ENCODE measurements around the gene NPW. TPM values are rescaled to one million over a fixed set of nuclear protein-coding genes. Genes with fewer than 3 reads are reported as not detected.

The NPW gene
- total RNA-seq, 1 experiment from 2014 or later: 7.1 TPM

- H2BK15ac ChIP-seq (ENCODE audit: low read depth, low read length): no peak within 1 kb of the TSS
- TF ChIP-seq, protein P1, sequence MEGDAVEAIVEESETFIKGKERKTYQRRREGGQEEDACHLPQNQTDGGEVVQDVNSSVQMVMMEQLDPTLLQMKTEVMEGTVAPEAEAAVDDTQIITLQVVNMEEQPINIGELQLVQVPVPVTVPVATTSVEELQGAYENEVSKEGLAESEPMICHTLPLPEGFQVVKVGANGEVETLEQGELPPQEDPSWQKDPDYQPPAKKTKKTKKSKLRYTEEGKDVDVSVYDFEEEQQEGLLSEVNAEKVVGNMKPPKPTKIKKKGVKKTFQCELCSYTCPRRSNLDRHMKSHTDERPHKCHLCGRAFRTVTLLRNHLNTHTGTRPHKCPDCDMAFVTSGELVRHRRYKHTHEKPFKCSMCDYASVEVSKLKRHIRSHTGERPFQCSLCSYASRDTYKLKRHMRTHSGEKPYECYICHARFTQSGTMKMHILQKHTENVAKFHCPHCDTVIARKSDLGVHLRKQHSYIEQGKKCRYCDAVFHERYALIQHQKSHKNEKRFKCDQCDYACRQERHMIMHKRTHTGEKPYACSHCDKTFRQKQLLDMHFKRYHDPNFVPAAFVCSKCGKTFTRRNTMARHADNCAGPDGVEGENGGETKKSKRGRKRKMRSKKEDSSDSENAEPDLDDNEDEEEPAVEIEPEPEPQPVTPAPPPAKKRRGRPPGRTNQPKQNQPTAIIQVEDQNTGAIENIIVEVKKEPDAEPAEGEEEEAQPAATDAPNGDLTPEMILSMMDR (conservative IDR thresholded peaks at IDR 0.05): peak; percentile 32; the same call in 1 of the 3 replicates
Measured at GRCh38 chr16:2047330-2048115, 27.9 kb downstream of the NPW start, which contains the start of the genes NTHL1 and TSC2. TSS of gene NTHL1 (minus strand) at chr16:2047834. CDS start at chr16:2047823, 11 bp downstream. TSS of gene TSC2 (plus strand) at chr16:2047985. CDS start at chr16:2048616, 631 bp downstream.

More at GRCh38 chr16:2047330-2048115, 27.9 kb downstream of the NPW start, which contains the start of the genes NTHL1 and TSC2:
- Histone ChIP-seq H2BK120ac (ENCODE audit: low read depth, low read length, poor library complexity, severe bottlenecking) (no peak within 1 kb of the TSS), H3K4ac (ENCODE audit: low read depth, low read length) (no peak within 1 kb of the TSS), H3K79me1 (ENCODE audit: insufficient read depth, low read depth, low read length, poor library complexity, severe bottlenecking) (no peaks in the 10 kb centered on the region), H2BK5ac (ENCODE audit: insufficient read length, low read length) (no peak within 1 kb of the TSS), H3K56ac (ENCODE audit: insufficient read length, low read depth, low read length) (no peak within 1 kb of the TSS), H2BK12ac (ENCODE audit: insufficient read length, low read depth, low read length) (no peak within 1 kb of the TSS), H3K23ac (ENCODE audit: insufficient read length, low read depth, low read length) (no peak within 1 kb of the TSS), H3K23me2 (ENCODE audit: insufficient read length, low read depth, low read length, poor library complexity, severe bottlenecking) (peaks cover 11% of the 10 kb centered on the region), H2BK20ac (ENCODE audit: low read depth, low read length, poor library complexity, severe bottlenecking) (no peak within 1 kb of the TSS), H4K91ac (ENCODE audit: insufficient read length, low read depth, low read length) (no peak within 1 kb of the TSS), H3K18ac (ENCODE audit: insufficient read length, low read depth, low read length) (no peak within 1 kb of the TSS), H3K27ac (ENCODE audit: insufficient read length, low read depth, low read length) (no peak within 1 kb of the TSS), H4K5ac (ENCODE audit: insufficient read length, low read depth, low read length) (no peak within 1 kb of the TSS), H3K4me2 (ENCODE audit: insufficient read depth, insufficient read length, low read length) (peak within 1 kb of the TSS; percentile 82), H3K9me3 (ENCODE audit: control insufficient read depth, low read depth, low read length) (no peaks in the 10 kb centered on the region), H2AFZ (ENCODE audit: low read length) (no peak within 1 kb of the TSS), H4K20me1 (ENCODE audit: control insufficient read depth, insufficient read depth, insufficient read length) (no peaks in the 10 kb centered on the region), H4K8ac (replicated peaks; ENCODE audit: insufficient read length, low read depth, low read length) (no peak within 1 kb of the TSS), H2AK5ac (ENCODE audit: insufficient read length, low read length) (no peak within 1 kb of the TSS), H3K9ac (ENCODE audit: extremely low read depth, insufficient read length, low read length) (peak within 1 kb of the TSS; percentile 46), H3K27me3 (ENCODE audit: insufficient read depth, low read length) (no peaks in the 10 kb centered on the region), H3K79me2 (ENCODE audit: insufficient read depth, low read length) (no peaks in the 10 kb centered on the region), H3K4me1 (ENCODE audit: insufficient read depth, low read length) (0 out of 2 replicates have a peak, but pooled peaks cover 3% of the 10 kb centered on the region), H3K14ac (ENCODE audit: insufficient read depth, low read length) (no peak within 1 kb of the TSS; the same call in 1 of the 2 replicates), H3T11ph (ENCODE audit: low read length) (no peak within 1 kb of the TSS)
- peaks cover 10 to 18% of the 10 kb centered on the region in 2 experiments for H3K4me1 Mint-ChIP-seq
- H3K27me3 Mint-ChIP-seq (ENCODE audit: low read depth): no peaks in the 10 kb centered on the region
- WGBS (ENCODE audit: extremely low coverage, insufficient read length, low lambda C conversion rate): no CpG with 5 or more reads among the region's 81 CpGs
- H3K36me3 Mint-ChIP-seq (ENCODE audit: insufficient read depth in 1 of 3, low read depth in 3 of 3): peaks cover 4 to 20% (median 19%) of the 10 kb centered on the region in 3 experiments; a peak in 6 of 7 replicates
- peak within 1 kb of the TSS in 1 of 3 experiments; percentile 22; a peak in 1 of 7 replicates for H3K27ac Mint-ChIP-seq
- DNase-seq: peak; percentile 98
- H3K4me3 Mint-ChIP-seq: peak within 1 kb of the TSS; percentile 89 to 95
- no peaks in the 10 kb centered on the region for H3K9me3 Mint-ChIP-seq

Data from H9 (cell line).